GM12878 (cell line): ENCODE measurements around the gene POMT2. TPM values are rescaled to one million over a fixed set of nuclear protein-coding genes. Genes with fewer than 3 reads are reported as not detected.

Experiments
- ATAC-seq: fragments of 200-7000 bp; cut with Tn5 transposase; 3 replicates; pipeline ENCODE4 v1.9.1; 2020; ENCODE audit warnings: mild to moderate bottlenecking, moderate library complexity
- BruUV-seq: library from RNA; stranded (reverse); fragments of 400-500 nt; replicated peaks from 2 replicates; lab custom pipeline; 2021; lab: Mats Ljungman, UMichigan
- CTCF ChIA-PET: fragments of 300-600 bp; sonication (Branson Sonifier 250); formaldehyde crosslinking; extraction: SDS; loops from one replicate; lab custom pipeline; 2021; ENCODE audit warnings: inconsistent platforms; lab: Yijun Ruan, JAX
- POLR2A ChIA-PET: fragments of 350-600 bp; formaldehyde crosslinking; extraction: SDS; loops from one replicate; lab custom pipeline; 2021; ENCODE audit warnings: inconsistent platforms; lab: Charles Lee
- RAD21 ChIA-PET: fragments of 300-600 bp; sonication (Branson Sonifier 250); formaldehyde crosslinking; loops from one replicate; lab custom pipeline; 2023; ENCODE audit warnings: antibody characterized with exemption; ENCODE audit not compliant: unreplicated experiment; lab: Charles Lee
- SMC1A ChIA-PET: fragments of 300-600 bp; sonication (Branson Sonifier 250); formaldehyde crosslinking; loops from one replicate; lab custom pipeline; 2023; ENCODE audit not compliant: unreplicated experiment, uncharacterized antibody; lab: Charles Lee
- DNase-seq: peaks from one replicate; pipeline ENCODE4 v3.0.0-alpha.2; 2011; ENCODE audit warnings: low read depth, low spot score
- FAIRE-seq: peaks from 3 replicates; lab custom pipeline; 2011; peaks lifted over from hg19 to GRCh38; lab: Jason Lieb, UNC
- H2AFZ ChIP-seq: 2 replicates; pipeline ENCODE4 v1.6.0; 2011; ENCODE audit warnings: low read depth, low read length, control low read depth; ENCODE audit not compliant: control insufficient read depth
- H3K27ac ChIP-seq: 2 replicates; pipeline ENCODE4 v1.5.1; 2011; ENCODE audit warnings: control low read depth; ENCODE audit not compliant: control insufficient read depth, insufficient read depth
- H3K27me3 ChIP-seq, 2 experiments: replicated peaks in 1 of 2; 2 replicates each; pipeline versions ENCODE4 v1.6.0 to v1.6.1; 2011; ENCODE audit warnings: low read length in 1 of 2; ENCODE audit not compliant: control insufficient read depth in 2 of 2, insufficient read depth in 2 of 2
- H3K36me3 ChIP-seq, 2 experiments: 2 replicates each; pipeline ENCODE4 v1.5.1; 2011; ENCODE audit warnings: low read length in 1 of 2; ENCODE audit not compliant: control insufficient read depth in 2 of 2, insufficient read depth in 2 of 2
- H3K4me1 ChIP-seq: 2 replicates; pipeline ENCODE4 v1.6.1; 2011; ENCODE audit warnings: mild to moderate bottlenecking, low read length, moderate library complexity, mixed read lengths; ENCODE audit not compliant: control insufficient read depth, insufficient read depth
- H3K4me2 ChIP-seq: 2 replicates; pipeline ENCODE4 v1.6.0; 2011; ENCODE audit warnings: control low read depth; ENCODE audit not compliant: control insufficient read depth, insufficient read depth
- H3K4me3 ChIP-seq: fragments of 200-600 bp; sonication (generic); 2 replicates; pipeline ENCODE4 v1.5.1; 2016
- H3K79me2 ChIP-seq: 2 replicates; pipeline ENCODE4 v1.6.0; 2011; ENCODE audit warnings: low read length; ENCODE audit not compliant: control insufficient read depth, insufficient read depth
- H3K9ac ChIP-seq: 2 replicates; pipeline ENCODE4 v1.8.0; 2011; ENCODE audit warnings: low read length, control low read depth, mixed read lengths; ENCODE audit not compliant: control insufficient read depth, insufficient read depth
- H3K9me3 ChIP-seq: replicated peaks from 3 replicates; pipeline ENCODE4 v1.5.1; 2011; ENCODE audit warnings: mild to moderate bottlenecking, low read length; ENCODE audit not compliant: control insufficient read depth, insufficient read depth
- H4K20me1 ChIP-seq: 2 replicates; pipeline ENCODE4 v1.6.0; 2011; ENCODE audit not compliant: control insufficient read depth, insufficient read depth
- BHLHE40 ChIP-seq, 2 experiments: fragments of 450-650 bp in 1 of 2; IDR thresholded peaks; 2 replicates each; pipeline ENCODE4 v1.6.1; 2011 to 2017; ENCODE audit warnings: low read depth in 2 of 2, borderline replicate concordance in 1 of 2, improper control_type of control experiment in 1 of 2, low read length in 1 of 2, mild to moderate bottlenecking in 1 of 2
- EP300 ChIP-seq, 2 experiments: fragments of 150-350 bp in 1 of 2; IDR thresholded peaks; 2 replicates each; pipeline ENCODE4 v1.6.1; 2011 to 2012; ENCODE audit warnings: low read depth in 2 of 2, low read length in 2 of 2, borderline replicate concordance in 1 of 2, improper control_type of control experiment in 1 of 2, inconsistent platforms in 1 of 2; ENCODE audit not compliant: control insufficient read depth in 1 of 2
- HDAC2 ChIP-seq: fragments of 200-600 bp; sonication (generic); IDR thresholded peaks from 2 replicates; pipeline ENCODE4 v1.6.1; 2017
- KAT2A ChIP-seq: conservative IDR thresholded peaks from 2 replicates; pipeline ENCODE4 v1.6.1; 2011; ENCODE audit warnings: low read depth, low read length; ENCODE audit not compliant: control insufficient read depth
- LARP7 ChIP-seq: fragments of 450-650 bp; IDR thresholded peaks from 2 replicates; pipeline ENCODE4 v1.6.1; 2017; ENCODE audit warnings: mild to moderate bottlenecking
- NFYB ChIP-seq: IDR thresholded peaks from 2 replicates; pipeline ENCODE4 v1.6.1; 2011; ENCODE audit warnings: low read depth, mild to moderate bottlenecking, low read length, improper control_type of control experiment, moderate library complexity; ENCODE audit not compliant: insufficient read depth
- RB1 ChIP-seq: fragments of 450-650 bp; formaldehyde crosslinking; IDR thresholded peaks from 2 replicates; pipeline ENCODE4 v1.6.1; 2017; ENCODE audit warnings: mild to moderate bottlenecking, borderline replicate concordance
- WGBS: methylation state at CpG from one replicate; pipeline ENCODE4 v1.1.6; 2016; ENCODE audit warnings: low lambda C conversion rate; ENCODE audit not compliant: insufficient replicate concordance, insufficient coverage; ENCODE audit errors: missing lambda C conversion rate; 5-methylcytosine and 5-hydroxymethylcytosine counted together
- in situ Hi-C: fragments of 300-500 bp; cut with MboI; formaldehyde crosslinking; loops from 9 replicates; pipeline ENCODE4 v1.14.3; 2018; ENCODE audit warnings: mixed read lengths
- intact Hi-C: fragments of 100-400 bp; cut with micrococcal nuclease; formaldehyde crosslinking; loops from one replicate; pipeline ENCODE4 v1.14.2; 2022; ENCODE audit not compliant: unreplicated experiment
- polyA plus RNA-seq, 11 experiments: library from polyadenylated mRNA; depleted of rRNA in 4 of 11; unstranded in 6 of 11; stranded (reverse) in 5 of 11; fragments of >200 nt; fragmentation: Nextera tagmentation in 4 of 11; fragmentation: Illumina TruSeq in 1 of 11; extraction: Ambion mirVana in 4 of 11; extraction: Trizol in 1 of 11; gene quantifications; 1 replicate in 1 of 11; 2 replicates in 10 of 11; pipeline versions ENCODE4 v1.2.1 to v1.2.3, GENCODE V29; 2011 to 2016; ENCODE audit warnings: inconsistent platforms in 2 of 11, missing spikeins in 2 of 11, low read depth in 1 of 11
- total RNA-seq, 4 experiments: library from RNA; depleted of rRNA in 3 of 4; stranded (reverse); fragments of >200 nt in 3 of 4; fragmentation: Illumina TruSeq in 1 of 4; extraction: Trizol in 1 of 4; gene quantifications; 2 replicates each; pipeline versions ENCODE4 v1.2.1 to v1.2.3, GENCODE V29; 2013 to 2021
- TF ChIP-seq, protein P1 (sequence below): fragments of 450-650 bp; conservative IDR thresholded peaks from 2 replicates; pipeline ENCODE4 v1.6.1; 2017; ENCODE audit warnings: mild to moderate bottlenecking, moderate library complexity
- TF ChIP-seq, protein P2 (sequence below): IDR thresholded peaks from 2 replicates; pipeline ENCODE4 v1.6.1; 2012; ENCODE audit warnings: improper control_type of control experiment, low read depth, low read length; ENCODE audit not compliant: insufficient replicate concordance
- TF ChIP-seq, protein P3 (sequence below): IDR thresholded peaks from 2 replicates; pipeline ENCODE4 v1.6.1; 2011; ENCODE audit warnings: low read depth, low read length, improper control_type of control experiment, borderline replicate concordance

Gene POMT2
- total and polyA plus RNA-seq, 10 of the 15 experiments (the other 5 are each of a cell fraction or from before 2014, with no cell fraction given): 0.23 to 13.9 (median 6.5) TPM

DNA sequence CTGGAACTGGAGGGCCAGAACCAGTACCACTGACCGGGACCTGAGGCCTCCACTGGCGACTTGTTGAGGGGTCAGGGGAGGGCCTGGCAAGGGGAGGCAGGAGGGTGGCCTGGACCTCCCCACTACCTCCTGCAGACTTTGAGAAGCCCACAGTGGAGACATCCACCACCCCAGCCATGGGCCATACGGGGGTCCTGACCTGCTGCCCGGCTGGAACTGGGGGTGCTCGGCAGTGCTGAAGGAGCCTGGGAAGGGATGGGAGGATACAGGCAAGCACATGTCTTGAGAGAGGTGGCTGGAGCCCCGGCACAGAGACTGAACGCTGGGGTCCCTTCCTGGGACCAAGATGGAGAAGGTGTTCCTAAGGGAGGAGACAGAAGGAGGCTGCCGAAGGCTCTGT lies 64.0 kb downstream of the POMT2 start:
- DNase-seq (no peak), FAIRE-seq (no peak), ATAC-seq (no peak)
- POLR2A ChIA-PET: no interaction called here
- no peak overlapping the region for H3K4me2 ChIP-seq
- no peak for TF ChIP-seq LARP7
- no peak for TF ChIP-seq NFYB
- no peak for TF ChIP-seq RB1
- no peak for TF ChIP-seq EP300 (IDR thresholded peaks at IDR 0.05; ENCODE audit: borderline replicate concordance in 1 of 2, control insufficient read depth in 1 of 2, low read depth in 2 of 2, low read length in 2 of 2)
- TF ChIP-seq, protein P1, sequence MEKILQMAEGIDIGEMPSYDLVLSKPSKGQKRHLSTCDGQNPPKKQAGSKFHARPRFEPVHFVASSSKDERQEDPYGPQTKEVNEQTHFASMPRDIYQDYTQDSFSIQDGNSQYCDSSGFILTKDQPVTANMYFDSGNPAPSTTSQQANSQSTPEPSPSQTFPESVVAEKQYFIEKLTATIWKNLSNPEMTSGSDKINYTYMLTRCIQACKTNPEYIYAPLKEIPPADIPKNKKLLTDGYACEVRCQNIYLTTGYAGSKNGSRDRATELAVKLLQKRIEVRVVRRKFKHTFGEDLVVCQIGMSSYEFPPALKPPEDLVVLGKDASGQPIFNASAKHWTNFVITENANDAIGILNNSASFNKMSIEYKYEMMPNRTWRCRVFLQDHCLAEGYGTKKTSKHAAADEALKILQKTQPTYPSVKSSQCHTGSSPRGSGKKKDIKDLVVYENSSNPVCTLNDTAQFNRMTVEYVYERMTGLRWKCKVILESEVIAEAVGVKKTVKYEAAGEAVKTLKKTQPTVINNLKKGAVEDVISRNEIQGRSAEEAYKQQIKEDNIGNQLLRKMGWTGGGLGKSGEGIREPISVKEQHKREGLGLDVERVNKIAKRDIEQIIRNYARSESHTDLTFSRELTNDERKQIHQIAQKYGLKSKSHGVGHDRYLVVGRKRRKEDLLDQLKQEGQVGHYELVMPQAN: no peak
- TF ChIP-seq, protein P2, sequence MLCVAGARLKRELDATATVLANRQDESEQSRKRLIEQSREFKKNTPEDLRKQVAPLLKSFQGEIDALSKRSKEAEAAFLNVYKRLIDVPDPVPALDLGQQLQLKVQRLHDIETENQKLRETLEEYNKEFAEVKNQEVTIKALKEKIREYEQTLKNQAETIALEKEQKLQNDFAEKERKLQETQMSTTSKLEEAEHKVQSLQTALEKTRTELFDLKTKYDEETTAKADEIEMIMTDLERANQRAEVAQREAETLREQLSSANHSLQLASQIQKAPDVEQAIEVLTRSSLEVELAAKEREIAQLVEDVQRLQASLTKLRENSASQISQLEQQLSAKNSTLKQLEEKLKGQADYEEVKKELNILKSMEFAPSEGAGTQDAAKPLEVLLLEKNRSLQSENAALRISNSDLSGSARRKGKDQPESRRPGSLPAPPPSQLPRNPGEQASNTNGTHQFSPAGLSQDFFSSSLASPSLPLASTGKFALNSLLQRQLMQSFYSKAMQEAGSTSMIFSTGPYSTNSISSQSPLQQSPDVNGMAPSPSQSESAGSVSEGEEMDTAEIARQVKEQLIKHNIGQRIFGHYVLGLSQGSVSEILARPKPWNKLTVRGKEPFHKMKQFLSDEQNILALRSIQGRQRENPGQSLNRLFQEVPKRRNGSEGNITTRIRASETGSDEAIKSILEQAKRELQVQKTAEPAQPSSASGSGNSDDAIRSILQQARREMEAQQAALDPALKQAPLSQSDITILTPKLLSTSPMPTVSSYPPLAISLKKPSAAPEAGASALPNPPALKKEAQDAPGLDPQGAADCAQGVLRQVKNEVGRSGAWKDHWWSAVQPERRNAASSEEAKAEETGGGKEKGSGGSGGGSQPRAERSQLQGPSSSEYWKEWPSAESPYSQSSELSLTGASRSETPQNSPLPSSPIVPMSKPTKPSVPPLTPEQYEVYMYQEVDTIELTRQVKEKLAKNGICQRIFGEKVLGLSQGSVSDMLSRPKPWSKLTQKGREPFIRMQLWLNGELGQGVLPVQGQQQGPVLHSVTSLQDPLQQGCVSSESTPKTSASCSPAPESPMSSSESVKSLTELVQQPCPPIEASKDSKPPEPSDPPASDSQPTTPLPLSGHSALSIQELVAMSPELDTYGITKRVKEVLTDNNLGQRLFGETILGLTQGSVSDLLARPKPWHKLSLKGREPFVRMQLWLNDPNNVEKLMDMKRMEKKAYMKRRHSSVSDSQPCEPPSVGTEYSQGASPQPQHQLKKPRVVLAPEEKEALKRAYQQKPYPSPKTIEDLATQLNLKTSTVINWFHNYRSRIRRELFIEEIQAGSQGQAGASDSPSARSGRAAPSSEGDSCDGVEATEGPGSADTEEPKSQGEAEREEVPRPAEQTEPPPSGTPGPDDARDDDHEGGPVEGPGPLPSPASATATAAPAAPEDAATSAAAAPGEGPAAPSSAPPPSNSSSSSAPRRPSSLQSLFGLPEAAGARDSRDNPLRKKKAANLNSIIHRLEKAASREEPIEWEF: no peak
- TF ChIP-seq HDAC2: no peak
- TF ChIP-seq BHLHE40 (IDR thresholded peaks at IDR 0.05; ENCODE audit: borderline replicate concordance in 1 of 2, low read depth in 2 of 2, low read length in 1 of 2): no peak
- TF ChIP-seq, protein P3, sequence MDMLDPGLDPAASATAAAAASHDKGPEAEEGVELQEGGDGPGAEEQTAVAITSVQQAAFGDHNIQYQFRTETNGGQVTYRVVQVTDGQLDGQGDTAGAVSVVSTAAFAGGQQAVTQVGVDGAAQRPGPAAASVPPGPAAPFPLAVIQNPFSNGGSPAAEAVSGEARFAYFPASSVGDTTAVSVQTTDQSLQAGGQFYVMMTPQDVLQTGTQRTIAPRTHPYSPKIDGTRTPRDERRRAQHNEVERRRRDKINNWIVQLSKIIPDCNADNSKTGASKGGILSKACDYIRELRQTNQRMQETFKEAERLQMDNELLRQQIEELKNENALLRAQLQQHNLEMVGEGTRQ: no peak
- TF ChIP-seq KAT2A: no peak
- H4K20me1 ChIP-seq: no peaks in the 10 kb centered on the region
- CTCF ChIA-PET: interaction anchor here (1.1 kb wide), 1 partner anchor 11 kb away, joined by 4 read pairs; no protein-coding TSS in a partner anchor
- no peak overlapping the region for H2AFZ ChIP-seq
- no peak overlapping the region for H3K9ac ChIP-seq
- RAD21 ChIA-PET: no interaction called here
- H3K9me3 ChIP-seq: no peaks in the 10 kb centered on the region
- H3K27me3 ChIP-seq: no peaks in the 10 kb centered on the region; a peak in 2 of 4 replicates
- no TSS peak for BruUV-seq
- H3K27ac ChIP-seq: no peak overlapping the region
- H3K36me3 ChIP-seq: no peaks in the 10 kb centered on the region
- H3K4me3 ChIP-seq: no peak overlapping the region
- intact Hi-C loops: no loop called here
- no peaks in the 10 kb centered on the region for H3K79me2 ChIP-seq
- 29% methylated on average over 7 of the region's 8 CpGs for WGBS
- in situ Hi-C loops: no loop called here
- no peaks in the 10 kb centered on the region for H3K4me1 ChIP-seq
- SMC1A ChIA-PET: no interaction called here
